ENCODE data around the gene S100A5.

The S100A5 gene

DNA sequence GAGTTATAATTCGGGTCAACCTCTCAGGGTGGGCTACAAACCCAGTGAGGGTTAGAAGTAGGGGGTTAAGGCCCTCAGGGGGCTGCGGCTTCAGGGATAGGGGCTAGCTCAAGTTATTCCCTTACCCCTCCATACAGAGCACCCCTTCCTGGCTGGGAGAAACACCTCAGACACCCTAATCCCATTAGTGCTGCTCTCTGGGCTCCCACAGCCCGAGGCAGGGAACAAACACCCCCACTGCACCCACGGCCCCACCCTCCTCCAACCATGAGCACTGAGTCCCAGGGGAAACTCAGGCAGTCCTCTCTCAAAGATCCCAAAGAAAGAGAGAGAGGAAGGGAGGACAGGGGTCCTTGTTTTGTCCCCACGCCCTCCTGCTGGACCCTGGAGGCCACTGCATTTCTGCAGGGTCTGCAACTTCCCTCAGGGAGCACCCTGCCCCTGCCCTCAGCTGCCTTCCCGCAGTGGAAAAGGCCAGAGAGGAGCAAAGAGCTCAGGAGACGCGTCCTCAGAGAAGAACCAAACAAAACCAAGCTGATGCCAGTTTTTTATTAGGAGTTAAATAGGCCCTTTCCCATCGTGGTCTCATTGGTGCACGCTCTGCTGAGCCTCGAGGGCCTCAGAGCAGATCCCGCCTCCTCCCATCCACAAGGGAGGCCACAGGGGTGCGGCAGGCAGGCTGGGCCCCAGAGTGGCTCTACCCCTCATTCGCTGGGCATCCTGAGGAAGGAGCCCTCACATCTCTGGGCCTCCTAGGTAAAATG, 6.2 kb upstream of the S100A5 start:
- DNase-seq: no peak

DNA sequence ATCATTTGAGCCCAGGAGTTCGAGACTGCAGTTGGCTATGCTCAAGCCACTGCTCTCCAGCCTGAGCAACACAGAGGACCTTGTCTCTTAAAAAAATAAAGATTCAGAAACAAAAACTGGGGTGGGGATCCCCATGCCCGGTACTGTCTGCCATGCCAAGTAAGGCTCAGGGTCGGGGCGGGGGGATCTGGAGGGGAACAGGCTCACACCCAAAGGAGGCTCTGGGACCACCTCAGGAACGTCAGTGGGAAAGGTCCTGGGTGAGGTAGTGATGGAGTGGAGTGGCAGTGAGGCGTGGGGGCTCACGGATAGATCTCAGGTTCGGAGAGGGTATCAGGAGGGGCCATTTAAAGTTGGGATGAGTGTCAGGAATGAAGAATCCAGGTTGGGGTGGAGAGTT, 5.6 kb upstream of the S100A5 start:
- DNase-seq: no peak

DNA sequence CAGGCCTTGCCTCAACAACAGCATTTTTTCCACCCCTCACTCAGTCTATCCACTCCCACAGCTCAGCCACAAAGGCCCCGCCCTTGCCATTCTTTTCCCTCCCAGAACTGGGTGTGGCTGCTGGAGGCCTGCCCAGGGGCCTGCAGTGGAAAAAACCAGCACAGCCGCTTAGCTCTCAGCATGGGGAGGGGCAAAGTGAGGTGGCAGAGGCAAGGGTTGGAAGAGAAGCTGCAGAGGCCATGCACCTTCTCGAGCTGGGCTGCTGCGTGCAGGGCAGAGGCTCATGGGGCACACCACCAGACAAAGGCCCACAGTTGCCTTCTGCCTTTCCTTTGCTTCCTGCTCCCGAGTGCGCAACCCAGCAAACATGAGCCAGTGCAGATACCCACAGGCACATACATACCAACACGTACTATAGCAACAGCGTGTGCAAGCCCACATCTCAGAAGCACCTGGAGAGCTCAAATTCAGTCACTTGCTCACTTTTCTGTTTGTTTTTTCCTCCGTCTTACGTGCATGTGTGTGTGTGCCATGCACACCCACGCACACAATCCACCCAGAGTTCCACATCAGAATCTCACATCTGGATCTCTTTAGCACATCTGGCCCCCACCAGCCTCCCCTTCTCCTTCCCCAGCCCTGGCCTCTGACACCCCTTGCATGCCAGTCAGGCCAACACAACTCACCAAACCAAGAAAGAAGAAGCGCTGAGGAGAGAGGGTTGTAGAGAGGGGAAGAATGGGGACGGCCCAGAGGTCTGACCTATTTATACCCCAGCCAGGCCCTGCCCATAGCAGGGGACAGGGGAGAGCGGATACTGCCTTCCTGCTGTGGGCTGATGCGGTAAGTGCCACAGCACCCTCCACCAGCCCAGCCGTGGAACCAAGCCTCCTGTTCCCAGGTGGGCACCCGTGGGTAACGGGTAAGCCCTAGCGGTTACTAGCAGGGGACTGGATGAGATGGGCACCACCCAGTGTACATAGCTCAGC, 4.6 kb upstream of the S100A5 start, which contains the start of gene S100A4:
Gene S100A4 (minus strand): TSS at position 740 of the 989 bp plus-strand sequence. CDS start 1,012 bp downstream, outside the sequence.
- peak; percentile 98 for DNase-seq

DNA sequence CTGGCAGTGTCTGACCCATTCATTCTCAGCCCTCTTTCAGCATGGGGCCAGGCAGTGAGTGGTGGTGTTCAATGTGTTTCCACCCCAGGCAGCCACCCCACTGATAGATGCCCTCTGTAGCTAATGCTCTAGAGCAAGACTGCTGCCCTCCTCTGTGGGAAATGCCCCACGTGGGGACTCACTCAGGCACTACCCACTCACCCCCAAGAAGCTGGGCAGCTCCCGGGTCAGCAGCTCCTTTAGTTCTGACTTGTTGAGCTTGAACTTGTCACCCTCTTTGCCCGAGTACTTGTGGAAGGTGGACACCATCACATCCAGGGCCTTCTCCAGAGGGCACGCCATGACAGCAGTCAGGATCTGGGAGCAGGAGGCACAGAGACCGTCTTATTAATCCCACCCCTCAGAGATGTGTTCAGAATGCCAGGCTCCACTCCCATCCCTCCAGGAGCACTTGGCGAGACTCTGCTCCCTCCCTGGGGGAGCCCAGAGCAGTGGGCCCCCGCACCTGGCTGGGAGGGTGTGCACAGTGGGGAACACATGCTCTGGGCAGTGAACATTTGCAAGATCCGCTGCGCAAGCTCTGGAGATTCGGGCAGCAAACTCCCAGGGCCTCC, 3.8 kb upstream of the S100A5 start:
- DNase-seq: no peak

DNA sequence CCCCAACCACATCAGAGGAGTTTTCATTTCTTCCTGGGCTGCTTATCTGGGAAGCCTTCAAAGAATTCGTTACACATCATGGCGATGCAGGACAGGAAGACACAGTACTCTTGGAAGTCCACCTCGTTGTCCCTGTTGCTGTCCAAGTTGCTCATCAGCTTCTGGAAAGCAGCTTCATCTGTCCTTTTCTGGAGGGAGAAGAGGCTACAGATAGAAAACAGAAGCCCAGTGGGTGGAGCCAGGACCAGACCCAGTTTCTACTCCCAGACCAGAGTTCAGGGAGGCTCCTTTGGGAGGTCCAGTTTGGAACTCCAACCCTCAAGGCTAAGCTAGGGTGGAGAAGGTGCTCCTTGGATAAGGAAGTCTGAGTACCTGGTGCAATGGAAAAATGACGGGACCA, 3.0 kb upstream of the S100A5 start:
- no peak for DNase-seq

DNA sequence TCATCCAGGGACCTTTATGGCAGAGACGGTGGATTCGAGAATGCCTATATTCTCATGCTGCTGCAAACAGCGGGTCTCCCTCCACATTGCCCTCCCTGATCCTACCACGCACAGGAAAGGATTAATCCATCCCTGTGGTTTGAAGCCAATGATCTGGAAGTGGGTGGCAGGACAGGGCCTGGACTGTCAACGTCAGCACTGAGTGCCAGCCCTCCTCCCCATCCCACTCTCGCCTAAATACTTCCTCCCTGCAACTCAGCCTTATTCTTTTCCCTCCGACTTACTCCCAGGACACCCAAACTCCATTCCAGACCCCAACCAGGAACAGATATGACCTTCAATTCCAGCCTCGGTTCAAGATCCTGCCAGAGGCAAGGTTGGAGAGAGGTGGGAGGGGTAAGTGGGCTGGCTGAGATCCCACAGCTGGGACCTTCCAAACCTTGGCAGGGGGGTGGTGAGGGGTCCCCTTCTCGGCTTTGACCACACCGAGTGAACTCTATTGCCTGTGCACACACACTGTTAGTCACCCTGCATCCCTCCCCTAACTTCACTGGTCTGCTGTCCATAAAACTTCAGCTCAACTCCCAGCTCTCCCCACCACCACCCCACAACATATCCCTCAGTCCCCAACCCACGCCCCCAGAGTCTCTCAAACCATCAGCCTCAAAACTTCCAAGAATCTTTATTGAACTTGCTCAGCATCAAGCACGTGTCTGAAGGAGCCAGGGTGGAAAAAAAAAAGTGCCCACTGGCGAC, 2.4 kb upstream of the S100A5 start:
- no peak for DNase-seq

DNA sequence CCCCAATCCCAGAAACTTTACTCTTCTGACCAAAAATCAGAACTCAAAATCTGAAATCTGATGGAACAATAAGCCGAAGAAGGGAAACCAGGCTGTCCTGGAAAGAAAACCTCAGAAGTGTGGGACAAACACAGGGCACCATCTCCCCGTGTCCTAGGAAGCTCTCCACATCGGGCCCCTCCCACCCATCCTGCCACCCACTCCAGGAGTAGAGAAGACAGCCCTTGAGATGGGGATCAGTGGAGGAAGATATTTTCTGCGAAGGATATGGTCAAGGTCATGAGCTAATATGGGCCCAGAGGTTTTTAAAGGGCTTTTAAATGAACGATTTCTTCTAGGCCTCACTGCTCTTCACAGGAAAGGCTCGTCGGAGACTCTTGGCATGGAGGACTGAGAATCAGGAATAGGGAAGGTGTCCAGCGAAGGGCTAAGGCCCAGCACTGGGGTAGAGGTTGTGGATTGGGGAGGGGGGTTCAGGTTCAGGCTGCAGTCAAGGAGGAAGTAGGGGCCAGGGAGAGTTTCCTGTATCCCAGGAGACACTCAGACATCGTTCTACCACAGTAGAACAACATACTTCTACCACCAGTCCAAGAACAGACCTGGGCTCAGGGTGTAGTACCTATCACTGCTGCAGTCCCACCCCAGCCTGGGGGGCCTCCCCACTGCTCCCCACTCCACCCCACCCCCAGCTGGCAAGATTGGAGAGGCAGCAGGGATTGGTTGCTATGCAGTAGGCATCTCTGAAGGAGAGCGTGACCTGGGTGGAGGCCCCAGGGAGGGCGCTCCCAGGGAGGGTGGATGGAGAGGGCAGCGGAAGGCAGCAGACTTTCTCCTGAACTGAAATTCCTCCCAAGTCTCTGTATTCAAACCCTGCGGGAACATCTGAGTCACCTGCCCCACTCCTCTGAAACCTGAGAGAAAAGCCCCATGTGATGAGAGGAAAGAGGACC, 1.2 kb upstream of the S100A5 start:
- no peak for DNase-seq

DNA sequence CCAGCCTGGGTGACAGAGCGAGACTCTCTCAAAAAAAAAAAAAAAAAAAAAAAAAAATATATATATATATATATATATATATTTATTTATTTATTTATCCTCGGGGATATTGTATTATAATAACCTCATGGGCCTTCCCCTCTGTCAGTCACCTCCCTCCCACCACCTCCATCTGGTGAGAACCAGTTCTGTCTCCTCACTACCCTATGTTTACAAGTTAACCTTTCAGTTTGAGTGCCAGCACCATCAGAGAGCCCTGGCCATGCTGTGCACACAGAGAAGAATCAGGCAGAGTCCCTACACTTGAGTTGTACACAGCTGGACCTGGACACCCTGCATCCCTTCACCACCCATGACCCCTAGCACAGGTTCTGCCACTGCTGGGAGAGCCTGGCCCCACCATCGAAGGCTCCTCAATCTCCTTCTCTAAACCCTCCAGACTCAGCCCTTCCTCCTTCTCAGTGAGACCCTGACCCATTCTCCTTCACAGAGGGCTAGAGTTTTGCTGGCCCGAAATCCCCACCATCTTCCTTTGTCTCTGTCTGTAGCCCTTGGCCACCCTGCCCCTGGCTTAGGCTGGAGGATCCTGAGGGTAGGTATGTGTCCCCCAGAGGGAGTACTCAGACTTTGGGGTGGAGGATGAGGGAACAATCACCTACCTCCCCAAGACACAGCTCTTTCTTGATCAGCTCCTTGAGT, 1.2 kb downstream of the S100A5 start:
- no peak for DNase-seq

DNA sequence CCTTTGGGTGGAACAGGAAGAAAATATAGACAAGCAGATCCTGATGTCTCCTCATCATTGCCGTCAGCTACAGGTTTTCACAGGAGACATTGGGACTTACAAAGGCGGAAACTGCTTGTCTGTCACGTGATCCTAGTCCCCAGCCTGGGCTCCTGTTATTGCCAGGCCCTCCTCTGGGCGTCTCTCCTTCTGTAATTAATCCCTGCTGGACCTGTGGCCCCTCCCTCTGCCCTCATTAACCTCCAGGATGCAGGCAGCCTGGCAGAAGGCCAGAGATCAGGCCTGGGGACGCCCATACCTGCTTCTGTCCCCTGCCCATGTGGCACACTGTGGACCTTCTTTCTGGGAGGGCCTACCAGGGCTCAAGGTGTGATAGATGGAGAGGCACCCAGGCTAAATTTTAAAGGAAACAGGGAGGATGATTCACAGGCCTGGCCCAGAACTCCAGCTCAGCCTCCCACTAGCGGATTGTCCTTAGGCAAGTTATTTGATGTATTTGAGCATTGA, 2.4 kb downstream of the S100A5 start:
- no peak for DNase-seq

DNA sequence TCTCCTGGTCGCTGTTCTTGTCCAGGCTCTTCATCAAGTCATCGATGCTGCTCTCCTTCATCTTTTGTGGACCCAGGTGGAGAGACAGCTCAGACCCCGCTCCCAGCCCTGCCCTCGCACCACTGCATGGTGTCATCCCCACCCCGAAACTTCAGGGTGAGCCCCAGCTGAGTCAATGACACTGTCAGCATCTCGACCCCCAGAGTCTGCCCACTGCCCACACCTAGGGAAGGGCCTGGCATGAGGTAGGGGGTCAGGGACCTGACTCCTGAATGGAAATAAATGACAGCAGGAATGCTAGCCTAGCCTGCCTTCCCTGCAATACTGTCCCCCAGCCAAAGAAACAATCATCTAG, 3.4 kb downstream of the S100A5 start:
- no peak for DNase-seq

DNA sequence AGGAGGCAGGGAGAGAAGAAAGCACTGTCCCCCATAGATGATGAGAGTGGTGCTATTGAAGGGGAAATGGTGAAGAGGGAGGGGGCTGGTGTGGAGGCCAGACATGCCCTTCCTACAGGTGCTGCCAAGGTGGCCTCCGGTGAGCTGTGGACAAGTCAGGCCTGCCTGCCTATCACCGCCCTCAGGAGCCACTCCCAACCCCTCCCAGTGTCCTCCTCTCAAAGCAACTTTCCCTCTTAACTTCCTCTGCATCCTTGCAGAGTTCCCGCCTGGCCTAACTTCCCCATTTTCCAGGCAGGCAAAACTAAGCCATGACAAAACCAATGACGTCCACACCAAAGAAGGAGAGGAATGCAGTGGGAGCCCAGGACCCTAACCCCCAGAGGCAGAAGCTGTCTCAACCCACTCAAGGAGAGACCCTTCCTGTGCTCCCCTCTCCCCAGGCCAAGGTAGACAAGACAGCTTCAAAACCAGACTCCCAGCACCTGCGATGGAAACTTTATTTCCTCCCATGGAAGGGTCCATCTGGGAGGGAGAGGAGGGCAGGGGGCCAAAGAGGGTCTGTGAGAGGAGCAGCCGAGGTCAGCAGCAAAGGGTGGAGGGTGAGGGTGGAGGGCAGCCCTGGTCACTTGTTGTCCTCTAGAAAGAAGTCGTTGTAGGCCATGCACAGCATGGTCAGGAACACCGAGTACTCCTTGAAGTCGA, 3.9 kb downstream of the S100A5 start:
- peak; percentile 40 for DNase-seq

DNA sequence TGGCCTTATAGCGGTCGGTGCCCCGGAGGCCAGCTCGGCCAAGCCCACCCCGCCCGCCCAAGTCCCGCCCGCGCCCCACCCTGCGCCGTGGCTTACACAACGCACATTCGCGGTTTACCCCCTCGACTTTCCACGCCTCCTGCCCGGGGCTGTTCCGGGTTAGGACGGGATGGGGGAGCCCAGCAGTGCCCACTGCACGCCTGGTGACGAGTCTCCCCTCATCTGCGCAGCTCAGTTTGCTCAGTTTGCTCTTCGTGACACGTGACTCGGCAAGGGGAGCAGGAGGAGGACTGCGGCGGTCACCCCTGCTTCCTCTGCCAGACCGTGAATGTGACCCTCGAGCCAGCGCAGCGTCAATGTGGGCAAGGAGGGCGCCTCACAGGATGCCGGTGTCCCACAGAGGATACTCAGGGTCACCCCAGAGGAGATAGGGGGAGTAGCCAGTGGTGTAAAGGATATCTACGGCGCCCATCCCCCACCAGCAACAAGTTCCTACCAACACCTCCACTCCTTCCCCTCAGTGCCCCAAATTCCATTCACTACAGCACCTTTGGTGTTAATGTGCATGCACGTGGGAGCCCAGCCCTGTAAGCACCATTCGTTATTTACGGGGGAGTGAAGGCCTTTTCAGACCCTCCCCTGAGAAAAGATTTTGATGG, 4.6 kb downstream of the S100A5 start:
- DNase-seq: peak; percentile 78

DNA sequence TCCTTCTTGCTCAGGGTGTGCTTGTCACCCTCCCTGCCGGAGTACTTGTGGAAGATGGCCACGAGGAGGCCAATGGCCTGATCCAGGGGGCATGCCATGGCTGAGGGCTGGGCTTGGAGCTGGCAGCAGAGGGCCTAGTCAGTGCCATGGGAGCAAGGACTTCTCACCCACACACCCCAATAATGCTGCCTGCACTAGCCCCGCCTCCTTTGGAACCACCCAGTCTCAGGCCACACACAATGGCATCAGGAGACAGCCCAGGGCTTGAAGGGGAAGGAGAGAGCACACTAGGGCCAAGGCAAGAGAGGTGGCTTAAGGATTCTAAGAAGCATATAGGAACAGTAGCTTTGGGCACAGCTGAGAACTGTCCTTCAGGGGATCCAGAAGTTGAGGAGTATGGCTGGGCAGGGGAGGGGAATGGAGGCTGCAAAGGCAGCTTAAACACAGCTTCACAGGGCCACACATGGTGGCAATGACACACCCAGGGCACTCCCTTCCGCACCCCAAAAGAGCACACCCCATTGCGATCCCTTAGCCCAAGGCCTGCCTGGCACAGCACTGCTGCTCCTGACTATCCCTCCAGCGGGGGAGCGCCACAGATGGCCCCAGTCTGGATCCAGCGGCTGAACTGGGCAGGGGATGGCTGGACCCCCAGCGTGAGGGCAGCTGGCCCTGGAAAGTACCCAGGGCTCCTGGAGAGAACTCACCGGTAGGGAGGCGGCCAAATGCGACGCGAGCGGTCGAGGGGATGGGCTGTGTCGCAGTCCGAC, 5.3 kb downstream of the S100A5 start, which contains the start of gene S100A6:
Gene S100A6 (minus strand): TSS at position 750 of the 770 bp plus-strand sequence. CDS start 652 bp downstream, at position 98.
- DNase-seq: peak; percentile 69

DNA sequence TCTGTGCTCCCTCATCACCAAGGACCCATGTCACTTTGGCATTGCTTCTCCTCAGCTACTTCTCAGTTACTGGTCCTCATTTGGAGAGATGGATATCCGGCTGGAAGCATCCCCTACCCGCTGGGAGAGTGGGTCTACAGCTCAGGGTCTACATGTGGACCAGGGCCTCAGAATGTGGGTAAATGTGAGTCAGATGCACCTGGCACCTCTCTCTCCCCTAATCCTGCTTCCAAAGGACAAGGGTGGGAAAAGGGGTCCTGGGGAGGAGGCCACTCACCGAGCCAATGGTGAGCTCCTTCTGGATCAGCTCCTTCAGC, 5.9 kb downstream of the S100A5 start:
- peak; percentile 56 for DNase-seq

DNA sequence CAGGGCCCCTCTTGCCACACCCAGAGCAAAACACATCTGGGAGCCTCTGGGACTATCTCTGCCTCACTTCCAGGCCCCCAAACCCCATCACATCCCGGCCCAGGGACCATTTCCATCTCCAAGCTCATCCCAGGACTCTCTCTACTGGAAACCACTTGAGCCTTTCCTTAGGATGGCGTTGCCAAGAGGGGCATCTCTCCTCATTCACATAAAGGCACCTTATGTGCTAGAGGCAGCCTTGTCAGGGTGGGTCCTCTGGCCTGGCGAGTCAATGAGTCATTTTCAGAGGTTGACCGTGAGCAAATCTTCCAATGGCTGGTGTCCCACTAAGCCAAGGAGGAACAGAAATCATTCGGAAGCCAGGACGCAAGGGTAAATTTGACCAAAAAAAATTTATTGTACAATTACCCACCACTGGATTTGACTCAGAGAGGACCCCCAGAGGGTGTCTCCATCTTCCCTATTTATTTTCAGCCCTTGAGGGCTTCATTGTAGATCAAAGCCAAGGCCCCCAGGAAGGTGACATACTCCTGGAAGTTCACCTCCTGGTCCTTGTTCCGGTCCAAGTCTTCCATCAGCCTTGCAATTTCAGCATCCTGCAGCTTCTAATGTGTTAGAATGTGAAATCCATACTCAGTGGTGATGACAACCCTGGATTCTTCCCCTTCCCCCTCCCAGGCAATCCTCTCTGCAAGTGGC, 6.4 kb downstream of the S100A5 start:
- DNase-seq: no peak

DNA sequence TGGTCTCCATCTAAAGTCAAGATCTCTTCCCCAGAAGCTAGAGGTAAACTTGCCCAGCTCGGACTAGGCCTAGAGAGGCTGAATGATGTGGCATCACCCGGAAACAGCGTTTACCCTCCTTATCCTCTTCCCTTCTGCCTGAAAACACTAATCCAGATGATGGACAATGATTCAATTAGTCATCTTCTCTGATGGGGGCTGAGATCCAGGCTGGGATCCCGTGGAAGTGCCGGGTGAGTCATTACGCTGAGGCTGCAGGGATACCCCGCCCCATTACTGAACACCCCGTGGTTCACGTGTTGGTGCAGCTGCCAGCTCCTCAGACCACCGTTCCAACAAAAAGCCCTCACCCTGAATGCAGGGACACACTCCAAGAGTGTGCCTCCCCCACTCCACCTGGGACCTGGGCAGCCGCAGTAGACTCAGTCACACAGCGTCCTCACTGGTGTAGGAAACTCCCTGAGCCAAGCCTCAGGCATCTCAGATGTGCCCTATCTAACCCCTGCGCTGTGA, 7.0 kb downstream of the S100A5 start:
- no peak for DNase-seq

DNA sequence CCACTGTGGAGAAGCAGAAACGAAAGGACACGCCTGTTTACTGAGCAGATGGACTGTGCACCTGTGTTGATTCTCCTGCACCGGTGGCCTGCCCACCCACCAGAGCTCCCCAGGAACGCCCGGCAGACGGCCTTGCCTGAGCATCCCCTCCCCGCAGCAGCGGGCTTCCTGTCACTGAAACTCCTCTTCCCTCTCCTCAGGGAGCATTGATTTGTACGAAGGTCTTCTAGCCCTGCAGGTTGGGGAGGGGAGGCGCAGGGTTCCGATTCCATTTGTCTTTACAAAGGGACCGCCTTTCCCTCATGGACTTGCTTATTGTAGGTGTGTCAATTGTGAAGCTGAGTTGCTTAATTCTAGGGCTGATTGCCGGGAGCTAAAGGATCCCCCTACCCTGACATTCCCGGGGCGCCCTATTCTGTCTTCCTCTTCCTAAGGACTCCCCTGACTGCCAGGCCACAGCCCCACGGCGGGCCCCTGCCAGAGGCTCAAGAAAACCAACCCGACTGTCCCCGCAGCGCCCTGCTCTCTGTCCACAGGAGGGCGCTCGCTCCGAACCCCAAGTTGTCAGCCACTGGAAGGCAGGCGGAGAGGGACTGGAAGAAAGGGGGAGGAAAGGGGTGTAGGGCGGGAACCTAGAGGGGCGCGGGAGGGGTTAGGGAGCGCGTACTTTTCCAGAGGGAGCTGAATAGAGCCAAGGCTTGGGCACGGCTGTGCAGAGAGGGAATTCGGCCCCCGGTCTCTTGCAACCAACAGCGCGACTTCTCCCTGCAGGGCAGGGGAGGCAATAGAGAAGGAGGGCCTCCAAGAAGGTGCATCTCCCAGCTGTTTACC, 7.8 kb downstream of the S100A5 start:
- peak; percentile 92 for DNase-seq

Data from OCI-M1 (cell line).